ENCODE data around the gene PCIF1. TPM values are rescaled to one million over a fixed set of nuclear protein-coding genes. Genes with fewer than 3 reads are reported as not detected.

PCIF1 gene
- total and polyA plus RNA-seq, 9 of the 15 experiments (the other 6 are each of a cell fraction or from before 2014, with no cell fraction given) = 5.8 to 29.4 (median 11.3) TPM

DNA sequence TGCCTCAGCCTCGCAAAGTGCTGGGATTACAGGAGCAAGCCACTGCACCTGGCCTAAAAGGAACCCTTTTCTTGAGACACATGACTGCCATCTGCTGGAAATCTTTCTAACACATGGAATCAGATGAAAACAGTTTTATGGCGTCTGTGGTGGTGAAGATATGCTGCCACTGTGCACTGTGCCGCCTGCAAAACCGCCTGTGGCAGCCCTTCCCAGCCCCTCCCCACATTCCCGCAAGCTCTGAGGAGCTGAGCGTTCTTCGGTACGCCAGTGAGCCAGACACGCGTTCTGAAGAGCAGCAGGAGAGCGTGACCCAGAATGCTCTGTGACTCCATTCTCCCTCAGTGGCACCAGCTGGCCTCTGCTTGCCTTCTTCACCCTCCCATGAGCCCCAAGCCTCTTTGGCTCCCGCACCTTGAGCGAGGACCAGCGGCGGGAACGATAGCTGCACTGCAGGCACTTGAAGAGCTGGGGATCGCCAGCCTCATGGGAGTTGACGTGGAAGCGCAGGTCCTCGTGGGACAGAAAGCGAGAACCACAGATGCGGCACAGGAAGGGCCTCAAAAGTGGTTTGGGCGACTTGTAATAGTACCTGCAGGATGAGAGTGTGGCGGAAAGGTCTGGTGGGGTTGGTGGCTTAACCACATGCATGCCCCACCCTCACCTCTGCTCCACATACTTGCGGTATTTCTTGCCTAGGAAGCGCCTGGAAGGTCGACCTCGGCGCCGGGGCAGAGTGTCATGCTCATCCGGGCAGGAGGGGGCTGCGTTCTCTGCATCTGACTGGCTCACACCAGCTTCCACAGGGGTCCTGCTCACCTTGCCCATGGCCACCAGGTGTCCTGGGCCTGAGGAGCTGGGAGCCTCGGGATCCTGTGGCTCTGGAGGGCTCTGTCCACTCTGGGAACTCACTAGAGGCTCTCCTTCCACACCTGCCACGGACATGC is 28.8 kb downstream of the PCIF1 start (continued):
- TF ChIP-seq TSHZ1 (CRISPR knock-in tag; IDR thresholded peaks at IDR 0.05) = no peak
- TF ChIP-seq PHF20 (IDR thresholded peaks at IDR 0.05; ENCODE audit: partially characterized antibody) = no peak
- TF ChIP-seq RBM15 (IDR thresholded peaks at IDR 0.05; ENCODE audit: insufficient read depth, low read length) = no peak
- no peak for TF ChIP-seq XRCC3 (IDR thresholded peaks at IDR 0.05)

- BruUV-seq (replicated peaks) = no TSS peak
- 86% methylated on average over 9 of the region's 9 CpGs for WGBS (ENCODE audit: insufficient coverage, low coverage, missing lambda C conversion rate)
- no peak overlapping the region for H3K4me3 ChIP-seq
- H2AFZ ChIP-seq (ENCODE audit: low read depth, low read length) = no peak overlapping the region
- in situ Hi-C loops (cut with MboI) = loop anchor here (5.0 kb wide), 1 partner anchor 167 kb away; no protein-coding TSS in a partner anchor
- ChIA-PET POLR2A (interaction anchor here (0.6 to 0.8 kb wide), 2 partner anchors 54 to 674 kb away, joined by 3 read pairs; no protein-coding TSS in a partner anchor), CTCF (ENCODE audit: low intra/inter-chr PET ratio) (interaction anchor here (2.8 kb wide), 1 partner anchor 165 kb away, joined by 13 read pairs; no protein-coding TSS in a partner anchor)
- peaks cover 6% of the 10 kb centered on the region; the same call in 1 of the 2 replicates for H4K20me1 ChIP-seq (replicated peaks; ENCODE audit: control insufficient read depth, insufficient read depth, low read length)
- TF ChIP-seq TFE3 (CRISPR knock-in tag; IDR thresholded peaks at IDR 0.05) (peak; percentile 67), SPI1 (IDR thresholded peaks at IDR 0.05; ENCODE audit: borderline replicate concordance, low read depth, low read length) (no peak)
- TF ChIP-seq, protein P1, sequence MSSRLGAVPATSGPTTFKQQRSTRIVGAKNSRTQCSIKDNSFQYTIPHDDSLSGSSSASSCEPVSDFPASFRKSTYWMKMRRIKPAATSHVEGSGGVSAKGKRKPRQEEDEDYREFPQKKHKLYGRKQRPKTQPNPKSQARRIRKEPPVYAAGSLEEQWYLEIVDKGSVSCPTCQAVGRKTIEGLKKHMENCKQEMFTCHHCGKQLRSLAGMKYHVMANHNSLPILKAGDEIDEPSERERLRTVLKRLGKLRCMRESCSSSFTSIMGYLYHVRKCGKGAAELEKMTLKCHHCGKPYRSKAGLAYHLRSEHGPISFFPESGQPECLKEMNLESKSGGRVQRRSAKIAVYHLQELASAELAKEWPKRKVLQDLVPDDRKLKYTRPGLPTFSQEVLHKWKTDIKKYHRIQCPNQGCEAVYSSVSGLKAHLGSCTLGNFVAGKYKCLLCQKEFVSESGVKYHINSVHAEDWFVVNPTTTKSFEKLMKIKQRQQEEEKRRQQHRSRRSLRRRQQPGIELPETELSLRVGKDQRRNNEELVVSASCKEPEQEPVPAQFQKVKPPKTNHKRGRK (tag; IDR thresholded peaks at IDR 0.05) = no peak
- peaks cover 84% of the 10 kb centered on the region; the same call in 2 of the 3 replicates for H3K36me3 ChIP-seq (ENCODE audit: control insufficient read depth, insufficient read depth, low read length)
- no peaks in the 10 kb centered on the region for H3K9me3 ChIP-seq (replicated peaks; ENCODE audit: control insufficient read depth, insufficient read depth, low read depth, low read length)
- no peaks in the 10 kb centered on the region for H3K9me1 ChIP-seq (ENCODE audit: control insufficient read depth, insufficient read depth, low read length)
- no peak overlapping the region for H3K27ac ChIP-seq (ENCODE audit: extremely low read depth, low read depth, low read length)
- H3K4me1 ChIP-seq (replicated peaks in 1 of 2; ENCODE audit: control insufficient read depth in 2 of 2, insufficient read depth in 2 of 2, low read length in 2 of 2) = peaks cover 0 to 16% of the 10 kb centered on the region in 2 experiments; a peak in 2 of 5 replicates
- intact Hi-C loops (cut with micrococcal nuclease) = loop anchor here (5.0 kb wide), 1 partner anchor 72 kb away; the partner anchor contains the start of genes CTSA and NEURL2
- ATAC-seq (no peak), DNase-seq (ENCODE audit: extremely low read depth in 1 of 4, low spot score in 3 of 4) (no peak), FAIRE-seq (no peak)
- no peaks in the 10 kb centered on the region for H3K27me3 ChIP-seq (ENCODE audit: control insufficient read depth in 2 of 2, insufficient read depth in 2 of 2, low read length in 2 of 2)
- H3K9ac ChIP-seq (ENCODE audit: insufficient read depth in 1 of 2, low read depth in 2 of 2, low read length in 2 of 2) = peak overlapping the region in 1 of 2 experiments; percentile 30; a peak in 1 of 4 replicates
- no peaks in the 10 kb centered on the region for H3K79me2 ChIP-seq (ENCODE audit: control insufficient read depth, insufficient read depth, low read length)
- no peak overlapping the region for H3K4me2 ChIP-seq (ENCODE audit: insufficient read depth, low read length)
Observed at GRCh38 chr20:45964006-45964400, 29.5 kb downstream of the PCIF1 start.

Data from K562 (cell line).